GM23248 (cell line): ENCODE measurements around the gene COPS2. TPM values are rescaled to one million over a fixed set of nuclear protein-coding genes. Genes with fewer than 3 reads are reported as not detected.
A peak's percentile ranks its signal among the peaks of the same experiment; 100 is the strongest.

Experiments used
- DNase-seq: peaks from one replicate; pipeline ENCODE4 v3.0.0-alpha.2; 2015
- H2AFZ ChIP-seq: fragments of 200-600 bp; sonication (generic); 2 replicates; pipeline ENCODE4 v1.6.1; 2016; ENCODE audit warnings: antibody characterized with exemption
- H3F3A ChIP-seq: fragments of 200-600 bp; sonication (generic); 2 replicates; pipeline ENCODE4 v1.6.1; 2016; ENCODE audit warnings: mild to moderate bottlenecking, antibody characterized with exemption, mixed run types; ENCODE audit not compliant: insufficient read depth
- H3K27ac ChIP-seq: fragments of 200-600 bp; sonication (generic); 2 replicates; pipeline ENCODE4 v1.5.1; 2016; ENCODE audit warnings: mild to moderate bottlenecking
- H3K27me3 ChIP-seq: fragments of 200-600 bp; sonication (generic); replicated peaks from 2 replicates; pipeline ENCODE4 v1.6.1; 2016; ENCODE audit warnings: mild to moderate bottlenecking; ENCODE audit not compliant: insufficient read depth
- H3K36me3 ChIP-seq: fragments of 200-600 bp; sonication (generic); 2 replicates; pipeline ENCODE4 v1.6.1; 2016; ENCODE audit warnings: low read depth, mild to moderate bottlenecking
- H3K4me1 ChIP-seq: fragments of 200-600 bp; sonication (generic); 2 replicates; pipeline ENCODE4 v1.6.1; 2016; ENCODE audit warnings: mild to moderate bottlenecking; ENCODE audit not compliant: insufficient read depth
- H3K4me2 ChIP-seq: fragments of 200-600 bp; sonication (generic); one replicate; pipeline ENCODE4 v1.6.1; 2016; ENCODE audit warnings: mild to moderate bottlenecking; ENCODE audit not compliant: unreplicated experiment
- H3K4me3 ChIP-seq: fragments of 200-600 bp; sonication (generic); 2 replicates; pipeline ENCODE4 v1.5.1; 2016; ENCODE audit warnings: mild to moderate bottlenecking
- H3K79me2 ChIP-seq: fragments of 200-600 bp; sonication (generic); 2 replicates; pipeline ENCODE4 v1.6.1; 2016; ENCODE audit warnings: mild to moderate bottlenecking; ENCODE audit not compliant: insufficient read depth
- H3K9ac ChIP-seq: fragments of 200-600 bp; sonication (generic); 2 replicates; pipeline ENCODE4 v1.6.1; 2016; ENCODE audit warnings: mild to moderate bottlenecking
- H3K9me2 ChIP-seq: fragments of 200-600 bp; sonication (generic); 2 replicates; pipeline ENCODE4 v1.6.1; 2016; ENCODE audit warnings: mixed run types, mild to moderate bottlenecking, moderate library complexity; ENCODE audit not compliant: insufficient read depth
- H3K9me3 ChIP-seq: fragments of 200-600 bp; sonication (generic); one replicate; pipeline ENCODE4 v1.6.1; 2017; ENCODE audit warnings: low read depth
- H4K20me1 ChIP-seq: fragments of 200-600 bp; sonication (generic); 2 replicates; pipeline ENCODE4 v1.6.0; 2016; ENCODE audit not compliant: insufficient read depth
- EZH2 ChIP-seq: fragments of 200-600 bp; sonication (generic); IDR thresholded peaks from 2 replicates; pipeline ENCODE4 v1.6.1; 2018; ENCODE audit warnings: antibody characterized with exemption, mild to moderate bottlenecking; ENCODE audit not compliant: insufficient read depth, poor library complexity, severe bottlenecking
- EZH2phosphoT487 ChIP-seq: fragments of 200-600 bp; sonication (generic); IDR thresholded peaks from 2 replicates; pipeline ENCODE4 v1.6.1; 2018; ENCODE audit warnings: antibody characterized with exemption, moderate library complexity, mild to moderate bottlenecking, low read depth; ENCODE audit not compliant: insufficient read depth
- WGBS, 2 experiments: methylation state at CpG; one replicate each; pipeline ENCODE4 v1.1.6; 2015 to 2017; ENCODE audit warnings: low lambda C conversion rate in 2 of 2, low coverage in 1 of 2; ENCODE audit errors: missing lambda C conversion rate in 2 of 2; 5-methylcytosine and 5-hydroxymethylcytosine counted together
- in situ Hi-C: fragments of 300-500 bp; cut with MboI; formaldehyde crosslinking; loops from 2 replicates; pipeline ENCODE4 v1.15.0; 2020
- polyA plus RNA-seq: library from polyadenylated mRNA; unstranded; fragments of >200 nt; fragmentation: Nextera tagmentation; extraction: Ambion mirVana; gene quantifications from 2 replicates; pipeline ENCODE4 v1.2.1, GENCODE V29; 2016
- total RNA-seq: library from RNA; depleted of rRNA; stranded (reverse); fragments of >200 nt; shearing (Covaris generic); gene quantifications from 2 replicates; pipeline ENCODE4 v1.2.3, GENCODE V29; 2014

Gene COPS2
- total and polyA plus RNA-seq, 2 experiments from 2014 or later, result 58.0 to 60.1 TPM

GRCh38 chr15:49134683-49135341 is 20.6 kb downstream of the COPS2 start:
- in situ Hi-C loops, result no loop called here
- peaks cover 51% of the 10 kb centered on the region for H3K36me3 ChIP-seq
- peak overlapping the region; percentile 12 for H3K4me3 ChIP-seq
- TF ChIP-seq EZH2phosphoT487, result no peak
- no peak for TF ChIP-seq EZH2
- peaks cover 49% of the 10 kb centered on the region for H3K4me1 ChIP-seq
- H3K27me3 ChIP-seq, result no peaks in the 10 kb centered on the region
- peak overlapping the region; percentile 57 for H3K4me2 ChIP-seq
- peaks cover 58% of the 10 kb centered on the region for H3F3A ChIP-seq
- no peaks in the 10 kb centered on the region for H3K9me2 ChIP-seq
- no peak for DNase-seq
- 70 to 76% methylated on average over 5 of the region's 5 CpGs for WGBS, 2 experiments
- no peak overlapping the region for H2AFZ ChIP-seq
- peaks cover 60% of the 10 kb centered on the region for H3K79me2 ChIP-seq
- H3K9ac ChIP-seq, result peak overlapping the region; percentile 11; the same call in 1 of the 2 replicates
- no peaks in the 10 kb centered on the region for H4K20me1 ChIP-seq
- peak overlapping the region; percentile 87 for H3K27ac ChIP-seq
- no peaks in the 10 kb centered on the region for H3K9me3 ChIP-seq

DNA sequence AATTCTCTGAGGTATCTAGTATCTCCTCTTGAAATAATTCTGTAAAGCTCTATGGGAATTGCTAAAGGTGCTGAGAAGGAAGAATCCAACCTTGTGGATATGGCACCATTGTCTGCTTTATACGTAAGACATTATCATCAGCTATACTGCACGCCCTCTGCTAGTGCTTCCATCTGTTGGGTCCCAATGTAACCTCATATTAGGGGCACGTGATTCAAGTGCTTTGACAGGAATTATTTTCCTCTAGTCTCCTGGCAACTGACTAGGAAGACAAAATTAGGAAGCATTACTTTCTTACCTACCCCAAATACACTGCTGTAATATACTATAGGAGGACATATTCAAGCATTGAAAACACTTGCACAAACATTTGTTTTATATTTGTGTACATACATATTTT is 24.0 kb downstream of the COPS2 start:
- peaks cover 26% of the 10 kb centered on the region for H3F3A ChIP-seq
- no peaks in the 10 kb centered on the region for H3K9me2 ChIP-seq
- no peak overlapping the region for H3K27ac ChIP-seq
- no peaks in the 10 kb centered on the region for H4K20me1 ChIP-seq
- WGBS, 2 experiments, result 71 to 73% methylated on average over 3 of the region's 3 CpGs
- no peak overlapping the region for H3K4me2 ChIP-seq
- H3K9ac ChIP-seq, result no peak overlapping the region
- TF ChIP-seq EZH2phosphoT487, result no peak
- TF ChIP-seq EZH2, result no peak
- H2AFZ ChIP-seq, result no peak overlapping the region
- no peaks in the 10 kb centered on the region for H3K27me3 ChIP-seq
- no peaks in the 10 kb centered on the region for H3K9me3 ChIP-seq
- H3K79me2 ChIP-seq, result peaks cover 52% of the 10 kb centered on the region
- DNase-seq, result no peak
- in situ Hi-C loops, result no loop called here
- H3K36me3 ChIP-seq, result peaks cover 73% of the 10 kb centered on the region
- H3K4me3 ChIP-seq, result no peak overlapping the region
- peaks cover 23% of the 10 kb centered on the region for H3K4me1 ChIP-seq

- Histone ChIP-seq H3K4me1 (no peaks in the 10 kb centered on the region), H2AFZ (no peak overlapping the region), H3K4me2 (no peak overlapping the region), H3K9me3 (no peaks in the 10 kb centered on the region), H3K36me3 (peaks cover 74% of the 10 kb centered on the region), H3F3A (peaks cover 20% of the 10 kb centered on the region; the same call in 1 of the 2 replicates), H3K27me3 (no peaks in the 10 kb centered on the region), H3K9me2 (no peaks in the 10 kb centered on the region), H3K9ac (no peak overlapping the region), H3K79me2 (peaks cover 17% of the 10 kb centered on the region; the same call in 1 of the 2 replicates), H3K27ac (no peak overlapping the region), H3K4me3 (no peak overlapping the region), H4K20me1 (no peaks in the 10 kb centered on the region)
- TF ChIP-seq EZH2phosphoT487 (no peak), EZH2 (no peak)
- in situ Hi-C loops, result no loop called here
- no peak for DNase-seq
- 73 to 74% methylated on average over 2 of the region's 2 CpGs for WGBS, 2 experiments
Measured at GRCh38 chr15:49124371-49124770, 31.0 kb downstream of the COPS2 start.

GRCh38 chr15:49122541-49123062 is 32.8 kb downstream of the COPS2 start:
- no peak for DNase-seq
- Histone ChIP-seq H4K20me1 (no peaks in the 10 kb centered on the region), H3K9ac (no peak overlapping the region), H3K9me2 (no peaks in the 10 kb centered on the region), H2AFZ (no peak overlapping the region), H3K9me3 (no peaks in the 10 kb centered on the region), H3K4me1 (no peaks in the 10 kb centered on the region), H3K36me3 (peaks cover 63% of the 10 kb centered on the region), H3K27ac (no peak overlapping the region), H3K4me2 (no peak overlapping the region), H3K79me2 (peaks cover 15% of the 10 kb centered on the region; the same call in 1 of the 2 replicates), H3K27me3 (no peaks in the 10 kb centered on the region), H3F3A (peaks cover 20% of the 10 kb centered on the region; the same call in 1 of the 2 replicates), H3K4me3 (no peak overlapping the region)
- 96 to 100% methylated on average over 1 of the region's 1 CpG for WGBS, 2 experiments
- in situ Hi-C loops, result no loop called here
- no peak for TF ChIP-seq EZH2
- TF ChIP-seq EZH2phosphoT487, result no peak
